HepG2 (cell line): ENCODE results near the gene EYA2. TPM values are rescaled to one million over a fixed set of nuclear protein-coding genes. Genes with fewer than 3 reads are reported as not detected.

ENCODE experiments used
- BHLHE40 ChIP-seq: IDR thresholded peaks from 2 replicates; pipeline ENCODE4 v1.6.1; 2011; ENCODE audit warnings: low read length, improper control_type of control experiment
- BRD4 ChIP-seq: sonication (generic); formaldehyde crosslinking; IDR thresholded peaks from 2 replicates; pipeline ENCODE4 v1.4.0; 2020; ENCODE audit warnings: missing genetic modification reagents
- FLYWCH1 ChIP-seq: sonication (generic); formaldehyde crosslinking; IDR thresholded peaks from 2 replicates; pipeline ENCODE4 v1.8.1; 2023; ENCODE audit warnings: mild to moderate bottlenecking, missing genetic modification reagents
- FOXO1 ChIP-seq: sonication (generic); formaldehyde crosslinking; IDR thresholded peaks from 2 replicates; pipeline ENCODE4 v1.4.0; 2020; ENCODE audit warnings: missing genetic modification reagents
- HOXD1 ChIP-seq: sonication (generic); formaldehyde crosslinking; IDR thresholded peaks from 2 replicates; pipeline ENCODE4 v1.5.0; 2020; ENCODE audit warnings: missing genetic modification reagents
- ISL2 ChIP-seq: sonication (generic); formaldehyde crosslinking; IDR thresholded peaks from 2 replicates; pipeline ENCODE4 v1.5.0; 2020; ENCODE audit warnings: missing genetic modification reagents
- KDM5B ChIP-seq: sonication (generic); formaldehyde crosslinking; IDR thresholded peaks from 2 replicates; pipeline ENCODE4 v1.4.0; 2020; ENCODE audit warnings: missing genetic modification reagents, mild to moderate bottlenecking, borderline replicate concordance
- MTF2 ChIP-seq: sonication (generic); formaldehyde crosslinking; IDR thresholded peaks from 2 replicates; pipeline ENCODE4 v1.5.0; 2020; ENCODE audit warnings: missing genetic modification reagents, borderline replicate concordance
- NR2F2 ChIP-seq: IDR thresholded peaks from 2 replicates; pipeline ENCODE4 v1.6.1; 2012; ENCODE audit warnings: low read depth, inconsistent platforms, borderline replicate concordance
- NR2F6 ChIP-seq, 2 experiments: IDR thresholded peaks; 2 replicates each; pipeline ENCODE4 v1.6.1; 2016; ENCODE audit warnings: antibody characterized with exemption in 1 of 2, mild to moderate bottlenecking in 1 of 2
- TBX2 ChIP-seq: sonication (generic); formaldehyde crosslinking; IDR thresholded peaks from 2 replicates; pipeline ENCODE4 v1.5.0; 2020; ENCODE audit warnings: missing genetic modification reagents, mild to moderate bottlenecking, borderline replicate concordance
- ZBTB7B ChIP-seq: sonication (generic); formaldehyde crosslinking; IDR thresholded peaks from 2 replicates; pipeline ENCODE4 v1.4.0; 2020; ENCODE audit warnings: missing genetic modification reagents
- ZFP37 ChIP-seq: sonication (generic); formaldehyde crosslinking; IDR thresholded peaks from 2 replicates; pipeline ENCODE4 v1.4.0; 2020; ENCODE audit warnings: missing genetic modification reagents, borderline replicate concordance
- ZKSCAN1 ChIP-seq: fragments of 150-350 bp; IDR thresholded peaks from 2 replicates; pipeline ENCODE4 v1.6.1; 2014; ENCODE audit warnings: low read length
- ZNF331 ChIP-seq: sonication (generic); formaldehyde crosslinking; IDR thresholded peaks from 2 replicates; pipeline ENCODE4 v1.4.0; 2020; ENCODE audit warnings: missing genetic modification reagents
- ZNF569 ChIP-seq: sonication (generic); formaldehyde crosslinking; IDR thresholded peaks from 2 replicates; pipeline ENCODE4 v1.5.0; 2020; ENCODE audit warnings: mild to moderate bottlenecking, missing genetic modification reagents, moderate library complexity, borderline replicate concordance
- ZNF572 ChIP-seq: sonication (generic); formaldehyde crosslinking; IDR thresholded peaks from 2 replicates; pipeline ENCODE4 v1.5.1; 2020; ENCODE audit warnings: mild to moderate bottlenecking, missing genetic modification reagents
- ZNF75D ChIP-seq: sonication (generic); formaldehyde crosslinking; IDR thresholded peaks from 2 replicates; pipeline ENCODE4 v1.8.1; 2023; ENCODE audit warnings: missing genetic modification reagents, mild to moderate bottlenecking, borderline replicate concordance
- polyA plus RNA-seq, 8 experiments: library from polyadenylated mRNA; depleted of rRNA in 3 of 8; stranded (reverse) in 7 of 8; unstranded in 1 of 8; fragments of >200 nt; fragmentation: Illumina TruSeq in 4 of 8; extraction: Trizol in 4 of 8; gene quantifications; 2 replicates each; pipeline versions ENCODE4 v1.2.1 to v1.2.3, GENCODE V29; 2011 to 2016; ENCODE audit warnings: low read depth in 4 of 8, missing spikeins in 1 of 8, mixed read lengths in 1 of 8; ENCODE audit not compliant: insufficient read depth in 1 of 8
- total RNA-seq, 5 experiments: library from RNA; depleted of rRNA; stranded (reverse); fragments of >200 nt; fragmentation: Illumina TruSeq; extraction: Trizol; gene quantifications; 2 replicates each; pipeline ENCODE4 v1.2.3, GENCODE V29; 2016; ENCODE audit warnings: low read depth in 1 of 5
- TF ChIP-seq, protein P1 (sequence below): sonication (generic); formaldehyde crosslinking; conservative IDR thresholded peaks from 2 replicates; pipeline ENCODE4 v1.4.0; 2020; ENCODE audit warnings: mild to moderate bottlenecking, missing genetic modification reagents, moderate library complexity
- TF ChIP-seq, protein P2 (sequence below): sonication (generic); formaldehyde crosslinking; IDR thresholded peaks from 2 replicates; pipeline ENCODE4 v1.4.0; 2020; ENCODE audit warnings: mild to moderate bottlenecking, missing genetic modification reagents
- TF ChIP-seq, protein P3 (sequence below): sonication (generic); formaldehyde crosslinking; IDR thresholded peaks from 2 replicates; pipeline ENCODE4 v1.5.1; 2020; ENCODE audit warnings: mild to moderate bottlenecking, missing genetic modification reagents, moderate library complexity

The EYA2 gene
- total and polyA plus RNA-seq, 2 of the 13 experiments (the other 11 are each of a cell fraction or from before 2014, with no cell fraction given) = not detected

DNA sequence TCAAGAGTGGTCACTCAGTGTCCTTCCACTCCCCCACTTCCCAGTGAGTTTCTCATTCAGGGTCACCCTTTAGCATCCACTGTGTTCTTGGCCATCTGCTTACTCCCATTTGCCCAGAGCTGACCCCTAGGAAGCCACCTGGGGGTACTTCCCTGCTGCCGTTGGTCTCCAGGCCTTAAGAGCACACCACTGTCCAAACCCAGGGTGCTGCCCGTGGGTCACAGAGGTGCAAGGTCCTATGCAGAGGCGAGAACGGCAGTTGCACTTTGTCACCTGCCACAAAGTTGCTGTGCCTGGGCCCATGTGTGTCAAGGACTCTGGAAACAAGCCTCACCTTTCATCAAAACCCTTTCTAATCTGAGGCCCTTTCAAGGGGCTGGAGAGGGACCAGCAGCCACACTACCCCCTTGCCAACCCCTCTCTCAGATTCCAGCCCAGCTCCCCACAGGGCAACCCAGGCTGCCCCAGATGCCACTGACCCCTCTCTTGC, 270.8 kb downstream of the EYA2 start (continued):
- TF ChIP-seq ZNF75D (CRISPR knock-in tag) (no peak), ZNF572 (CRISPR knock-in tag) (no peak), FOXO1 (CRISPR knock-in tag) (peak; percentile 44; the same call in 1 of the 2 replicates), TBX2 (CRISPR knock-in tag) (peak; percentile 99), BHLHE40 (peak; percentile 53; the same call in 1 of the 2 replicates), ZNF331 (peak; percentile 39; the same call in 1 of the 2 replicates), ZKSCAN1 (no peak), HOXD1 (CRISPR knock-in tag) (0 out of 2 replicates have a peak, but pooled peaks have one; percentile 37), FLYWCH1 (CRISPR knock-in tag) (no peak), ZBTB7B (CRISPR knock-in tag) (peak; percentile 64; the same call in 1 of the 2 replicates), ISL2 (CRISPR knock-in tag) (peak; percentile 57; the same call in 1 of the 2 replicates), KDM5B (CRISPR knock-in tag) (peak; percentile 35; the same call in 1 of the 2 replicates), MTF2 (CRISPR knock-in tag) (no peak), NR2F6 (IDR thresholded peaks at IDR 0.05) (peak; percentile 78), NR2F6 (CRISPR knock-in tag; IDR thresholded peaks at IDR 0.05) (peak; percentile 85), ZFP37 (CRISPR knock-in tag) (no peak), NR2F2 (peak; percentile 58), BRD4 (CRISPR knock-in tag) (no peak), ZNF569 (CRISPR knock-in tag) (no peak)
- TF ChIP-seq, protein P1, sequence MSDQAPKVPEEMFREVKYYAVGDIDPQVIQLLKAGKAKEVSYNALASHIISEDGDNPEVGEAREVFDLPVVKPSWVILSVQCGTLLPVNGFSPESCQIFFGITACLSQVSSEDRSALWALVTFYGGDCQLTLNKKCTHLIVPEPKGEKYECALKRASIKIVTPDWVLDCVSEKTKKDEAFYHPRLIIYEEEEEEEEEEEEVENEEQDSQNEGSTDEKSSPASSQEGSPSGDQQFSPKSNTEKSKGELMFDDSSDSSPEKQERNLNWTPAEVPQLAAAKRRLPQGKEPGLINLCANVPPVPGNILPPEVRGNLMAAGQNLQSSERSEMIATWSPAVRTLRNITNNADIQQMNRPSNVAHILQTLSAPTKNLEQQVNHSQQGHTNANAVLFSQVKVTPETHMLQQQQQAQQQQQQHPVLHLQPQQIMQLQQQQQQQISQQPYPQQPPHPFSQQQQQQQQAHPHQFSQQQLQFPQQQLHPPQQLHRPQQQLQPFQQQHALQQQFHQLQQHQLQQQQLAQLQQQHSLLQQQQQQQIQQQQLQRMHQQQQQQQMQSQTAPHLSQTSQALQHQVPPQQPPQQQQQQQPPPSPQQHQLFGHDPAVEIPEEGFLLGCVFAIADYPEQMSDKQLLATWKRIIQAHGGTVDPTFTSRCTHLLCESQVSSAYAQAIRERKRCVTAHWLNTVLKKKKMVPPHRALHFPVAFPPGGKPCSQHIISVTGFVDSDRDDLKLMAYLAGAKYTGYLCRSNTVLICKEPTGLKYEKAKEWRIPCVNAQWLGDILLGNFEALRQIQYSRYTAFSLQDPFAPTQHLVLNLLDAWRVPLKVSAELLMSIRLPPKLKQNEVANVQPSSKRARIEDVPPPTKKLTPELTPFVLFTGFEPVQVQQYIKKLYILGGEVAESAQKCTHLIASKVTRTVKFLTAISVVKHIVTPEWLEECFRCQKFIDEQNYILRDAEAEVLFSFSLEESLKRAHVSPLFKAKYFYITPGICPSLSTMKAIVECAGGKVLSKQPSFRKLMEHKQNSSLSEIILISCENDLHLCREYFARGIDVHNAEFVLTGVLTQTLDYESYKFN = peak; percentile 90
- TF ChIP-seq, protein P2, sequence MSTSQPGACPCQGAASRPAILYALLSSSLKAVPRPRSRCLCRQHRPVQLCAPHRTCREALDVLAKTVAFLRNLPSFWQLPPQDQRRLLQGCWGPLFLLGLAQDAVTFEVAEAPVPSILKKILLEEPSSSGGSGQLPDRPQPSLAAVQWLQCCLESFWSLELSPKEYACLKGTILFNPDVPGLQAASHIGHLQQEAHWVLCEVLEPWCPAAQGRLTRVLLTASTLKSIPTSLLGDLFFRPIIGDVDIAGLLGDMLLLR (CRISPR knock-in tag) = no peak
- TF ChIP-seq, protein P3, sequence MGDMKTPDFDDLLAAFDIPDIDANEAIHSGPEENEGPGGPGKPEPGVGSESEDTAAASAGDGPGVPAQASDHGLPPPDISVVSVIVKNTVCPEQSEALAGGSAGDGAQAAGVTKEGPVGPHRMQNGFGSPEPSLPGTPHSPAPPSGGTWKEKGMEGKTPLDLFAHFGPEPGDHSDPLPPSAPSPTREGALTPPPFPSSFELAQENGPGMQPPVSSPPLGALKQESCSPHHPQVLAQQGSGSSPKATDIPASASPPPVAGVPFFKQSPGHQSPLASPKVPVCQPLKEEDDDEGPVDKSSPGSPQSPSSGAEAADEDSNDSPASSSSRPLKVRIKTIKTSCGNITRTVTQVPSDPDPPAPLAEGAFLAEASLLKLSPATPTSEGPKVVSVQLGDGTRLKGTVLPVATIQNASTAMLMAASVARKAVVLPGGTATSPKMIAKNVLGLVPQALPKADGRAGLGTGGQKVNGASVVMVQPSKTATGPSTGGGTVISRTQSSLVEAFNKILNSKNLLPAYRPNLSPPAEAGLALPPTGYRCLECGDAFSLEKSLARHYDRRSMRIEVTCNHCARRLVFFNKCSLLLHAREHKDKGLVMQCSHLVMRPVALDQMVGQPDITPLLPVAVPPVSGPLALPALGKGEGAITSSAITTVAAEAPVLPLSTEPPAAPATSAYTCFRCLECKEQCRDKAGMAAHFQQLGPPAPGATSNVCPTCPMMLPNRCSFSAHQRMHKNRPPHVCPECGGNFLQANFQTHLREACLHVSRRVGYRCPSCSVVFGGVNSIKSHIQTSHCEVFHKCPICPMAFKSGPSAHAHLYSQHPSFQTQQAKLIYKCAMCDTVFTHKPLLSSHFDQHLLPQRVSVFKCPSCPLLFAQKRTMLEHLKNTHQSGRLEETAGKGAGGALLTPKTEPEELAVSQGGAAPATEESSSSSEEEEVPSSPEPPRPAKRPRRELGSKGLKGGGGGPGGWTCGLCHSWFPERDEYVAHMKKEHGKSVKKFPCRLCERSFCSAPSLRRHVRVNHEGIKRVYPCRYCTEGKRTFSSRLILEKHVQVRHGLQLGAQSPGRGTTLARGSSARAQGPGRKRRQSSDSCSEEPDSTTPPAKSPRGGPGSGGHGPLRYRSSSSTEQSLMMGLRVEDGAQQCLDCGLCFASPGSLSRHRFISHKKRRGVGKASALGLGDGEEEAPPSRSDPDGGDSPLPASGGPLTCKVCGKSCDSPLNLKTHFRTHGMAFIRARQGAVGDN (CRISPR knock-in tag) = peak; percentile 68
